Activated gamma-delta T cell (primary cell): ENCODE results near the gene ZDHHC23.
A peak's percentile ranks its signal among the peaks of the same experiment; 100 is the strongest.

Source experiments
- DNase-seq: peaks from one replicate; lab custom pipeline; 2025; lab: John Stamatoyannopoulos, UW
- total RNA-seq, 2 donors: gene quantifications; one replicate each; lab custom pipeline; 2026; lab: John Stamatoyannopoulos, UW

ZDHHC23 gene, protein sequence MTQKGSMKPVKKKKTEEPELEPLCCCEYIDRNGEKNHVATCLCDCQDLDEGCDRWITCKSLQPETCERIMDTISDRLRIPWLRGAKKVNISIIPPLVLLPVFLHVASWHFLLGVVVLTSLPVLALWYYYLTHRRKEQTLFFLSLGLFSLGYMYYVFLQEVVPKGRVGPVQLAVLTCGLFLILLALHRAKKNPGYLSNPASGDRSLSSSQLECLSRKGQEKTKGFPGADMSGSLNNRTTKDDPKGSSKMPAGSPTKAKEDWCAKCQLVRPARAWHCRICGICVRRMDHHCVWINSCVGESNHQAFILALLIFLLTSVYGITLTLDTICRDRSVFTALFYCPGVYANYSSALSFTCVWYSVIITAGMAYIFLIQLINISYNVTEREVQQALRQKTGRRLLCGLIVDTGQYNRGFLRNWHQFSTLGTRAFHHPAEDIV
- total RNA-seq: 13.6 to 24.2 reads per million in 2 donors

DNA sequence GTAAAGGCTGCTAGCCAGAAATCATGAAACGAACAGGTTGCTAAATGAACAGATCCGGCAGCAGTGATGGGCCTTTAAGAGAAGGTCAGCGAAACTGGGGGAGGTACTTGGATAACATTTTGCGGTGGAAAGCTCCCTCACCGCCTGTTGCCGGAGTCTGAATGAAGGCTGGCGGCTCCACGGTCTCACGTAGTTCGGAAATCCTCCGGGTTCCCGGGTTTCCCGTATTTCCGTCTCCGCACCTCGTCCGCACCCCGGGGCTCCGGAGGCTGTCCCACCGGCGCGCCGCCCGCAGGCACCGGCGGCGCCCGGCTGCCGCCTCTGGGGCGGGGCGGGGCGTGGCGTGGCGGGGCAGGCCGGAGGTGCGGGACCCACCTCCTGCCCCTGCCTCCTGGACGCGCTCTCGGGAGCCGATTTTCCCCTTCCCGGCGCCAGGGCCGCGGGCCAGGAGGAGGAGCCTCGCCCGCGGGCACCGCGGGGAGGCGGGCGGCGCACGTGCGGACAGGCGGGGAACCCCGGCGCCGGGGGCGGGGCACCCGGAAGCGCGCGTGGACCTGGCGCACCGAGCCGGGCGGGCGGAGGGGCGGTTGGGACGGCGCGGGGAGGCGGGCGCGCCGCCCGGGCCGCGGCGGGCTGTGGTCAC lies at the start of gene ZDHHC23:
ZDHHC23 (plus strand) TSS at position 642 of the 643 bp plus-strand sequence. CDS start 790 bp downstream, outside the sequence.
- peak; percentile 64 for DNase-seq

DNA sequence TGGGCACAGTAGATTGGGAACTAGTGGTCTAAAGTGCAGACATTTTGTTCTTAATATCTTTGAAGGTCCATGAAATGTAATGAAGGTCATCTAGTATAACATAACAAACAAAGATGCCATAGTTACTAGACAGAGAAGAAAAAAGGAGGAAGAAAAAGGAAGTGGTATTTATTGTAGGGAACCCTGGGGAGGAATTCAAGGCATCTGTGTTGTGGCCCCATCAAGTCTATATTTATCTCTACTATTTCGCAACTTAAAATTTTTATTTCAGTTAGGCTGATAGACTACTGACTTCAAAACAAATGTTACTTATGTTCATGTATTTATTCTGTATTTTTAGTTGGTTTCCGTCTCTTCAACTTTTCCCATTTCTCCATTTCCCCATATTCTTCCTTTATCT lies 48.9 kb upstream of the ZDHHC23 start:
- DNase-seq: no peak

DNA sequence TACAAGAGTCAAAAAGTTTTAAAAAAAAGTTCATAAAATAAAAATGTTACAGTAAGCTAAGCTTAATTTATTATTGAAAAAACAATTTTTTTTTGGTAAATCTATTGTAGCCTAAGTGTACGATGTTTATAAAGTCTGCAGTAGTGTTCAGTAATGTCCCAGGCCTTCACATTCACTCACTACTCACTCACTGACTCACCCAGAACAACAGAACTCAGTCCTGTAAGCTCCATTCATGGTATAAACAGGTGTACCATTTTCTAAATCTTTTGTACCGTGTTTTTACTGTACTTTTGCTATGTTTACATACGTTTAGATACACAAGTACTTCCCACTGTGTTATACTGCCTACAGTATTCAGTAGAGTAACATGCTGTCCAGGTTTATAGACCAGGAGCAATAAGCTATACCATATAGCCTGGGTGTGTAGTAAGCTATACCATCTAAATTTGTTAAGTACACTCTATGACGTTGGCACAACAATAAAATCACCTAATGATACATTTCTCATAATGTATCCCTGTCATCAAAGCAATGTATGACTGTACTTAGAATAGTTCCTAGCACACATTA lies 41.2 kb upstream of the ZDHHC23 start:
- DNase-seq: no peak

DNA sequence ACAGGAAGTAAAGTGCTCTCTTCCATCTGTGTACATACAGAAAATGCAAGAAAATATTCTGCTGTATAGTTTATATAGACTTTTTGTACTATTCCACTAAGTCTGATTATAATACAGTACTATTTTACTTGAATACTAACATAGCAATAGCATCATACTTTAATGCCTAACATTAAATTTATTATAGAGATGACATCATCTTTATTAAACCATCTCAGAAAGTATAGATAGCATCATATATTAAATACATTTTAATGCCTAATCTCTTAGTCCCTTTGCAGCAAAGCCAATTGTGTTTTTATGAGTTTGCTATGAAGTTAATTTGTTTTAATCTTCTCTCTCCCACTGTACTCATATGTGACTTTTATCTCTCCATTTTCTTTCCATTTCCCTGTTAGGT lies 39.7 kb upstream of the ZDHHC23 start:
- no peak for DNase-seq

DNA sequence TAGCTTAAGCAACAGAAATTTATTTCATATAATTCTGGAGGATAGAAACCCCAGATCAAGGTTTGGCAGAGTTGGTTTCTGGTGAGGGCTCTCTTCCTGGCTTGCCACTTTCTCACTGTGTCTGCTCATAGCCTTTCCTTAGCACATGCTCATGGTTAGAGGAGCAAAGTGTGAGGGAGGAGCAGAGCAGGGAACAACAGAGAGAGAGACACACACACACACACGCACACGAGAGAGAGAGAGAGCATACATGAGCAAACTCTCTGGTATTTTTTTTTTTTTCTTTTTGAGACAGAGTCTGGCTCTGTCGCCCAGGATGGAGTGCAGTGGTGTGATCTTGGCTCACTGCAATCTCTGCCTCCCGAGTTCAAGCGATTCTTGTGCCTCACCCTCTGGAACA lies 36.8 kb upstream of the ZDHHC23 start:
- no peak for DNase-seq

DNA sequence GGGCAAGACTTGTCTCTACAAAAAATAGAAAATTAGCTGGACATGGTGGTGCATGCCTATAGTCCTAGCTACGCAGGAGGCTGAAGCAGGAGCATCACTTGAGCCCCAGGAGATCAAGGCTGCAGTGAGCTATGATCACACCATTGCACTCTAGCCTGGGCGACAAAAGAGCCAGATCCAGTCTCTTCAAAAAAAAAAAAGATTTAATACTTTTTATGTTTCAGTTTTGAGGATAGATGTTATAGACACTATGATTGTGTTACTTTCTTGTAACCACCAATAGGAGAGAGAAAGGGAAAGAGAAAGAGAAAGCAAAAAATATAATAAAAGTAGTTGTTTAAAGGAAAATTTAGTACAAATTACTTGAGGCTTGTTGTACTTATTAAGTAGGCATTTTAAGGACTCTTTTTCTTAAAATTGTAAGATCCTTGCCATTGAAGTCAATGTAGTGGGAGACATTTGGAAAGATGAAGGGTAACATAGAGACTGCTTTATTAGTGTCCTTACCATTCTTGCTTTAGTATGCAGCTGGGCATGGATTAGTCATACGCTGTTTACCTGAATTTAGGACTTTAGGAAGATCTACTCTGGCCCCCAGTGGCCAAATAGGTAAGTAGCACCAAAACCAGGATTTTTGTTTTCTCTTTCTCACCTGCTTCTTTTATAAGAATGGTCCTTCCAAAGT lies 35.1 kb upstream of the ZDHHC23 start:
- no peak for DNase-seq

DNA sequence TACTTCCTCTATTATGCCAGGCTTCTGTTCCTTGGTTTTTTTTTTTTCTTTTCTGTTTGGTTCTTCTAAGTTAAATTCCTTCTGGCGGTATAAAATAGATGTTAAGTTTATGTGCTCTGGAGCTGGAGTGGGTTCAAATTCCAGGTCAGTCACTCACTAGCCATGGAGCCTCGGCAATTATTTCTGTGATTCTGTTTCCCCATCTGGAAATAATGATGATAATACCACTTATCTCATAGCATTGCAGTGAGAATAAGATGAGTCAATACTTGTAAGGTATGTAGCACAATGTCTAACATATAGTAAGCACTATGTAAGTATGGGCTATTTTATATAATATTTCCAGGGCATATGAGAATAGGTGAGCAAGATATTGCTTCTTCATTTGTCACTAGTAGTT lies 33.2 kb upstream of the ZDHHC23 start:
- no peak for DNase-seq

DNA sequence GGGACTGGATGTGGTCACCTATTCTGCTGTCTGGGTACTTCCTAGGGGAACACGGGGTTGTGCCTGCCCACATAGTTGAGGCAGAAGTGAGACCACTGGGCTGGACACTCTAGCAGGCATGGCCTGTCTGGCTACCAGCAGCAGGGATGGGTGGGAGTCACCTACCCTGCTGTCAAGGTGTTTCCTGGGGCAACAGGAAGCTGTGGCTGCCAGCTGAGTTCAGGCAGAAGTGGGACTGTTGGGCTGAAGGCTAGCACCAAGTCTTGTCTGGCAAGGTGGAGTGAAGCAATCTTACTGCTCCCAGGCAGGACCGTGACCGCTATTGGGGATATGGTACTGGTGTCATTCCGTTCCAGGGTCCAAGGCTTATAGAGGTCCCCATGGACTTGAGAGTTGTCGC lies 20.3 kb upstream of the ZDHHC23 start:
- no peak for DNase-seq

DNA sequence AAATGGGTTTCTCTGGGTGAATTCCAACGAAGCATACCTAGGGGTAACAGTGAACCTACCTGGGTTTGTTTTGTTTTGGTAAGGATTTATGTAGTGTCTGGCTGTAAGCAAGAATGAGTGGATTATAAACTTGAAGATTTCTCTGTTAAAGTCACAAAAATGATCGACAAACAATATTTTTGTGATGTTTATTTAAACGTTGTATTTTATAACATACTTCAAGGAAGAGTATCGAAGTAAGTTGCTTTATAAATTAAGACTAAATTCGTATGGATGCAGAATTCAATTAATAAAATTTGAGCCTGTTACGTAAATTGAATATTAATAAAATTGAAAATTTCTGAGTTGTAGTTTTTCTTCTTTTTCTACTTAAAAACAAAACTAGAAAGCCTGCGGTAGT lies 982 bp upstream of the ZDHHC23 start:
- no peak for DNase-seq

DNA sequence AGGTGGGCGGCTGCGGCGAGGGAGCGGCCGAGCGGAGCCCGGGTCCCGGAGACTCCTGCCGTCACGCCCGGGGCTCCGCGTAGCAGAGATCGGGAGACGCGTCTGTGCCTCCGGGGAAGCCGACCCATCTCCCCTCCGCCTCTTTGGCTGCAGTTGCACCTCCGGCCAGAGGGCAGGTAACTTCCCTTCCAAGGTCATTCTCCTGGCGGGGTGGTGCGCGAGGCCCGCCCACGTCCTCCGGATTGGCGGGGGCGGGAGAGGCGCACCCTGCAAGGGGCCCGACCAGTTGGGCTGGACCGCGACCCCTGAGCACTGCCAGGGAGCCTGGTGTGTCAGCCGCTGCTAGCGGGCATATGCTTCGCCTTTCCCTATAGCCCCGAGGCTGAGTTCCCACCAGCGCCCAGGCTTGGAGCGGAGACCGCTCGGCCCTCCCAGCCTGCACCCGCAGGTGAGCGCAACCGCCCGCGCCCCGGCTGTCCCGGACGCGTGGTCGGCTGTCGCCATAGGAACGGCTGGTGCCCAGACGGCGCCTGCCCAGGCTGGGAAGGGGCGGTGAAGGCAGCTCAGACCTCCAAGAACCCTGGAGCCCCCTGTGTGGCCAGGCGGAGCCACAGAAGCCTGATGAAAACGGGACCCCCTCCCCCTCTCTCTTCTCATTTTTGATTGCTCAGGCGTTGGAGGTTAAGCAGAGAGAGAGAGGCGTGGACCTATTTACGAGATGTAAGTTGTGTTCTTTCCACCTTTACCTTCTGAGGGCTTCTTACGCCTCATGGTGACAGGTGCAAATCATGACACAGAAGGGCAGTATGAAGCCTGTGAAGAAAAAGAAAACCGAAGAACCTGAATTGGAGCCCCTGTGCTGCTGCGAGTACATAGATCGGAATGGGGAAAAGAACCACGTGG lies 453 bp downstream of the ZDHHC23 start:
- peak; percentile 21 for DNase-seq

DNA sequence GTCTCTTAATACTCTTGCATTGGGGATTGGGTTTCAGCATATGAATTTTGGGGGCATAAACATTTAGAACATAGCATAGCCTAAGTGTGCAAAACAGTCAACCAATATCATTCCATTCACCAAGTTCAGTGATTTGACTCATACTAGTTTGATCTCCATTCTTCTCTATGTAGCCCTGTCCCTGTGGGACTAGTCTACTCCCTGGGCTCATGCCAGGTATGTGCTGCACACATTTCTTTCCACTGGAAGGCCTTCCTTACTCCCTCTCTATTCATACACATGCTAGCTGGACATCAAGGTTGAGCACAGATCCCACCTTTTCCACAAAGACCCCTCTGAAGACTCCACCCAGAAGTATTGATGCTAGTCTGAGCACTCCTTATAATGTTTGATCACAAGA lies 5.1 kb downstream of the ZDHHC23 start:
- DNase-seq: no peak

DNA sequence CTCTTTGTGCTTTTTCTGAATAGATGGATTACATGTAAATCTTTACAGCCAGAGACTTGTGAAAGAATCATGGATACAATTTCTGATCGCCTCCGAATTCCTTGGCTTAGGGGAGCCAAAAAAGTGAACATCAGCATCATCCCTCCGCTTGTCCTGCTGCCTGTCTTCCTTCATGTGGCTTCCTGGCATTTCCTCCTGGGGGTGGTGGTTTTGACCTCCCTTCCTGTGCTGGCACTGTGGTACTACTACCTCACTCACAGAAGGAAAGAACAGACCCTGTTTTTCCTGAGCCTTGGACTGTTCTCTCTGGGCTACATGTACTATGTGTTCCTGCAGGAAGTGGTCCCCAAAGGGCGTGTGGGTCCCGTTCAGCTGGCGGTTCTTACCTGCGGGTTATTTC lies 5.9 kb downstream of the ZDHHC23 start:
- DNase-seq: no peak

DNA sequence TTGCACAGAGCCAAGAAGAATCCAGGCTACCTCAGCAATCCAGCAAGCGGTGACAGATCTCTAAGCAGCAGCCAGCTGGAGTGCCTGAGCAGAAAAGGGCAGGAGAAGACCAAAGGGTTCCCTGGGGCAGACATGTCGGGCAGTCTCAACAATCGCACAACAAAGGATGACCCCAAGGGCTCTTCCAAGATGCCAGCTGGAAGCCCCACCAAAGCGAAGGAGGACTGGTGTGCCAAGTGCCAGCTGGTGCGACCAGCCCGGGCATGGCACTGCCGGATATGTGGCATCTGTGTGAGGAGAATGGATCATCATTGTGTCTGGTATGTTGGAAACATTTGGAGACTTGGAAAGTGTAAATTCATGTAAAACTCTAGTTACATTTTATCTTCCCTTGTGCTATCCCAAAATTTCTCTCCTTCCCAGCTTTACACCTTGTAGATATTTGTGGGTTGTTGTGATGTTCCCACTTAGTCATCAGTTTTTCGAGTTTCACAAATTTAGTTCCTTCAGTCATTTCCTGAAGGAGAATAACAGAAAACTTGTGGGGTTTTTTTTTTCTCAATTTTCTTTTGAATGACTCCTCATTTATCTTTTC lies 6.4 kb downstream of the ZDHHC23 start:
- DNase-seq: no peak

DNA sequence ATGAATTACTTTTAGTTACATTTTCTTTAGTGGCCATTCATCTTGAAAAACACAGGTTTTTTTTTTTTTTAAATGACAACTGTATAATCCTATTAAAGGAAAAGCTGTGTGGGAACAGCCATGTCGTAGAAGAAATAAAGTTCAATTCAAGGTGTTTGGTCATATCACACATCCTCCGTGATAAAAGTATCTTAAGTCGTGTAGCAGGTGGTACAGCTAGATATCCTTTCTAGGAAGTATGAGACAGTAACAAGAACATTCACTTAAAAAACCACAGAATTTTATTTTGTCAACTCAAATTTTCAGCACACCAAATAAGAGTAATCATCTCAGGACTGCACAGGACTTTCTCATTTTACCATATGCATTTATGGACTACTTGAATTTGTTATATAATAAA lies 16.1 kb downstream of the ZDHHC23 start:
- no peak for DNase-seq

DNA sequence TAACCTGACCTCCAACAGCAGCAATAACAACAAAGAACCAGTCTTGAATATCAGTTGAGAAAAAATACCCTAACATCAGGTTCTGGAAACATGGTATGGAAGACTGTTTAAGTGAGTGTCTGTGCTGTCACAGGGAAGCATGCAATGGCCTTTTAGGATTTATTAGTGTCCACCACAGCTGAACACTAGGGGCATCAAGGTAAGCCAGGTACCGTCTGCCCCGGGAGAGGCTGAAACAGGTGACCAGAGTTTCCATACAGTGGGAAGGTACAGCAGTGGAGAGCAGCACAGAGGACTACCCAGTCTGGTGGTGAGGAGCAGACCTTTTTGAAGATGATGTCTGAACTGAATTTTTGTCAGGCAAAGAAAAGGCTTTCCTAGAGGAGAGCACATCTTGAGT lies 18.4 kb downstream of the ZDHHC23 start:
- no peak for DNase-seq

DNA sequence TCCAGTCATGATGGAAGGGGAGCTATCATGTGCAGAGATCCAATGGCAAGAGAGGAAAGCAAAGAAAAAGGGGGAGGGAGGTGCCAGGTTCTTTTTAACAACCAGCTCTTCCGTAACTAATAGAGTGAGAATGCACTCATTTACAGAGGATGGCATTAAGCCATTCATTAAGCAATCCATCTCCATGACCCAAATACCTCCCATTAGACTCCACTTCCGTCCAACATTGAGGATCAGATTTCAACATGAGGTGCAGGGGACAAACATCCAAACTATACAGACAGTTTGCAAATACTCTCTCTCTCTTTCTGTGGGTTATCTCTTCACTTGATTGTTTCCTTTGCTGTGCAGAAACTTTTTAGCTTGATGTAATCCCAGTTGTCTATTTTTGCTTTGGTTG lies 21.2 kb downstream of the ZDHHC23 start:
- DNase-seq: no peak

DNA sequence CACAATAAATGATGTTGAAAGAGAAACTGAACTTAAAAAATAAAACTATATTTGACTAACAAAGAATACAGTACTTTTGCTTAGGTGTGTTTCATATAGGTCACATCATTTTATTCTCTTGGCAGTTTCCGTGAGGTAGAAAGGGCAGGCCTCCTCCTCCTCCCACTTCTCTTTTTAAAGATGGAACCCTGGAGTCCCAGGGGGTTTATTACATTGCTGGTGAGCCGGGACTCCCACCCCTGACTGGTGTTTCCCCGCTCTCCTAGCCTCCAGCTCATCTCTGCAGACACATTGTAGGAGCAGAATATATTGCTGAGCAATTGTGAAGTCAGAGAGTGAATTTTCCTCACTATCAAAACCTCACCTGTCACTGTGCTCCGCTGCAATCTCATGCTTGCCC lies 30.0 kb downstream of the ZDHHC23 start:
- DNase-seq: no peak

DNA sequence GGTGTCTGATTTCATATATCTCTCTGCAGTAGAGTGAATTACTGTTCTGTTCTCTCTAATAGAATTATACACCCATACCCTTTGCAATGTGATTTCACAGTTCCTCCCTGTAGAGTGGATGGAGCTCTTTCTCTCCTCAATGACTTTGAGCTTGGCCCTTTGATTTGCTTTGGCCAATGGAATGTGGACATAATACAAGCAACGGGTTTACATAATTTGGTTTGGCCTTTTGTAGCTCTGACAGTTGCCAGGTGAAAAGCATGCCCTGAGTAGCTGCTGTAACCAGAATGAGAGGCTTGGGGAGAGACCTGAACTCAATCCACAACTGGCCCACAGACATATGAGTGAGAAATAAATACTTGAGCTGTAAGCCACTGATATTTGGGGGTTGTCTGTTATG lies 32.1 kb downstream of the ZDHHC23 start:
- DNase-seq: no peak

DNA sequence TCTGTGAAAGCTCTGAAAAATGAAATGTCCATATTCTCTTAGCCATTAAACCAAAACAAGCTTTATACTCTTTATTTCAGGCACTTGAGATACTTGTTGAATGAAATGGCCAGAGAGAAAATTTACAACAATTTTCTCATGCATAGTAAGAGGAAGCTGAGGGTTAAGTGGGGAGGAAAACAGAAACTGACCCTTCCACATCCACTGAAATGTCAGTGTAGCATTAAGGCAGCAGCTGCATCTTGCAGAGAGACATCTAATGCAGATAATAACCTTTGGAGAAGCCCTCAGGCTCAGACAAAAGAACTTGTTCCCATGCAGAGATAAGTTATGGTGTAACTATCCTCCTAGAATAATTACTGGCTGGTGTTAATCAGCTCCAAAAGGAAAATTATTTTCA lies 34.0 kb downstream of the ZDHHC23 start:
- no peak for DNase-seq

DNA sequence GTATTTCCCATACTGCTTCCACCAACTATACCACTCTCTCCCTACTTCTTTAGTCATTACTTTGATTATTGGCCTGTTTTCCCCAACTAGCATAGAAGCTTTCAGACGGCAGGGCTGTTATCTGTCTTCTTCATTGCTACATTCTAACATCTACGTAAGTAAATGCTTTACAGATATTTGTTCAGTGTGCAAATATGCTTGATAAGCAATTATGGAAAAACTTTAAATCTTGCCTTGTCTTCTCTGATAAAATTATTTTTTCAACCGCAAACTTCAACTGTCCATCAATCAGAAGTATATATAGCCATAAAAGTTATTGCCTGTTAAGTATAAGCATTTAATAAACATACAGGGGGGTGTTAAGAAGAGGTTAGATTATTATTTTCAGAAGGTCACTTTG lies 35.7 kb downstream of the ZDHHC23 start:
- DNase-seq: no peak

DNA sequence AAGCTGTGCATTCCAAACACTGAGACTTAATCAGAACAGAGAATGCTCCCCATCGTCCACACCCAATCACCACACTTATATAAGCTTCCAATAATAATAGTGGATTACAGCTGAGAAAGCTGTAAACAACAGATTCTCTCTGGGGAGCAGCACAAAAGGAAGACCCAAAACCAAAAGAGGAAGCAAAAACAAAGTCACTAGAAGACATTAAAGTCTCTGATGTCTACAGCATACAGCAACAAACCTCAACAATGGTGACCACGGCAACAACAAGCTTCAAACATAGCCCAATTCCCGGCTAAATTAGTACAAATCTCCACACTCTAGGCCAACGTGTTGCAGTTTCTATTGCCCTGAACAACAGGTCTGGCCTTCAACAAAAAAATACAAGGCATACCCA lies 37.7 kb downstream of the ZDHHC23 start:
- DNase-seq: no peak
